Suprapubic skin (tissue), 3 donors: ENCODE results near the gene TES.

ENCODE experiments used
- CTCF ChIP-seq, 2 donors: fragments of 200-600 bp in 1 of 2; fragments of 450-650 bp in 1 of 2; sonication (generic) in 1 of 2; IDR thresholded peaks; one replicate each; pipeline ENCODE4 v1.5.1; 2016 to 2019; ENCODE audit warnings: antibody characterized with exemption in 2 of 2, mild to moderate bottlenecking in 1 of 2, moderate library complexity in 1 of 2
- POLR2A ChIP-seq, 2 donors: fragments of 450-650 bp; IDR thresholded peaks; one replicate each; pipeline ENCODE4 v1.6.1; 2017; ENCODE audit warnings: antibody characterized with exemption in 2 of 2, mild to moderate bottlenecking in 2 of 2, moderate library complexity in 2 of 2

DNA sequence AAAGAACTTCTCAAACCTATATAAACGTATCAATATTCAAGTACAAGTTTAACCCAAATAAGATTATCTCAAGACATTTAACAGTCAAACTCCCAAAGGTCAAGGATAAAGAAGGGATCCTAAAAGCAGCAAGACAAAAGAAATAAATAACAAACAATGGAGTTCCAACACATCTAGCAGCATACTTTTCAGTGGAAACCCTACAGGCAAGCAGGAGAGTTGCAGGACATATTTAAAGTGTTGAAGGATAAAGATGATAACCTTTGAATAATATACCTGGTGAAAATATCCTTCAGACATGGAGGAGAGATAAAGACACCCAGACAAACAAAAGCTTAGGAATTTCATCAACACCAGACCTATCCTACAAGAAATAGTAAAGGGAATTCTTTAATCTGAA, 82.8 kb downstream of the TES start:
- TF ChIP-seq CTCF (IDR thresholded peaks at IDR 0.05), result no peak
- no peak for TF ChIP-seq POLR2A (IDR thresholded peaks at IDR 0.05)
